ENCODE results near the gene FIGNL1. TPM values are rescaled to one million over a fixed set of nuclear protein-coding genes. Genes with fewer than 3 reads are reported as not detected.

FIGNL1 gene
- total RNA-seq, 2 experiments from 2014 or later = 28.4 to 30.9 TPM

DNA sequence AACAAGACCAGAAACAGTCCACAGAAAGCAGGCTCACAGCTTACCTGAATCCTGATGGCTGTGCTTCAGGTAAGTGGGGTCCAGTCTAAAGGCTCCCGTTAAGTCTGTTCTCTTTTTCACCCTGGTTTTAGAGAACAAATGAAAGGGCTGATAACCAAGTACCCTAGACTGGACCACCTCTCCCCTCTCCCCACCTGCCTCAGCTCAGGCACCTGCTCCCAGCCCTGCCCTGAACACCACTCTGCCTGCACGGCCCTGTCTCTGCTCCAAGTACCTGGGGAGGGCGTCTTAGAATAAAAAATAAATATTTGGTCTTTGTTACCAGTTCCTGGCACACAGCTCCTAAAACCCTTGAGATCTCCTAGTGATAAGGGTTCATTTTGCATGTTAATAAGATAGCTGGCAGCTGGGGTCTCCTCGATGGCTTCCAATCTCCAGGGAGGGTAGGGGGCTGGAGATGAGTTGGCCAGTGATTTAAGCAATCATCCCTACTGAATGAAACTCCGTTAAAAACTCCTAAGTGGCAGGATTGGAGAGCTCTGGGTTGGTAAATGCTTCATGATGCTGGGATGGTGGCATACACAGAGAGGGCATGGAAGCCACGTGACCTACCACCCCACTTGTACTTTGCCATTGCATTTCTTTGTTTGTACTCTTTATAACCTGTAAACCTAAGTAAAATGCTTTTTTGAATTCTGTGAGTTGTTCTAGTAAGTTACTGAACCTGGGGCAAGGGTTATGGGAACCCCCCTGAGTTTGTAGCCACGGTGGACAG lies 29.8 kb upstream of the FIGNL1 start:
- Mint-ChIP-seq H3K36me3 (no peaks in the 10 kb centered on the region), H3K4me3 (no peak overlapping the region), H3K4me1 (peaks cover under 1% of the 10 kb centered on the region), H3K9me3 (no peaks in the 10 kb centered on the region), H3K27me3 (peaks cover 13% of the 10 kb centered on the region), H3K27ac (no peak overlapping the region)
- POLR2A ChIA-PET = no interaction called here
- ATAC-seq (ENCODE audit: low read depth) = no peak
- DNase-seq = no peak

DNA sequence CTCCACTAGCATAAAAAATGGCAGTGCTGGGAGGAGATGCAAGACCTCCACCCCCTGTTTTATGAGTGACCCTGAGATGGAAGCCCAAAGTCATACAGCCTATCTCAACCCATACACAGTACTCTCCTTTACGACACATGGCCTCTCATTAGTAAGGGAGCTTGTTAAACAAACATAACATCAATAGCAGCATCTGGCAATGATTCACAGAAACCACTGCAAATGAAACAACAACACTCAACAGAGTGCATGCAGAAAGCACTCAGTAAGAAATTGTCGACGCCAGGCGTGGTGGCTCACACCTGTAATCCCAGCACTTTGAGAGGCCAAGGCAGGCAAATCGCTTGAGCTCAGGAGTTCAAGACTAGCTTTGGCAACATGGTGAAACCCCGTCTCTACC lies 27.5 kb upstream of the FIGNL1 start:
- no peak for DNase-seq
- no peak overlapping the region for H3K27ac Mint-ChIP-seq
- H3K9me3 Mint-ChIP-seq = no peaks in the 10 kb centered on the region
- H3K27me3 Mint-ChIP-seq = peaks cover 6% of the 10 kb centered on the region
- no peaks in the 10 kb centered on the region for H3K36me3 Mint-ChIP-seq
- H3K4me1 Mint-ChIP-seq = peaks cover 3% of the 10 kb centered on the region
- H3K4me3 Mint-ChIP-seq = no peak overlapping the region
- POLR2A ChIA-PET = no interaction called here
- ATAC-seq (ENCODE audit: low read depth) = no peak

DNA sequence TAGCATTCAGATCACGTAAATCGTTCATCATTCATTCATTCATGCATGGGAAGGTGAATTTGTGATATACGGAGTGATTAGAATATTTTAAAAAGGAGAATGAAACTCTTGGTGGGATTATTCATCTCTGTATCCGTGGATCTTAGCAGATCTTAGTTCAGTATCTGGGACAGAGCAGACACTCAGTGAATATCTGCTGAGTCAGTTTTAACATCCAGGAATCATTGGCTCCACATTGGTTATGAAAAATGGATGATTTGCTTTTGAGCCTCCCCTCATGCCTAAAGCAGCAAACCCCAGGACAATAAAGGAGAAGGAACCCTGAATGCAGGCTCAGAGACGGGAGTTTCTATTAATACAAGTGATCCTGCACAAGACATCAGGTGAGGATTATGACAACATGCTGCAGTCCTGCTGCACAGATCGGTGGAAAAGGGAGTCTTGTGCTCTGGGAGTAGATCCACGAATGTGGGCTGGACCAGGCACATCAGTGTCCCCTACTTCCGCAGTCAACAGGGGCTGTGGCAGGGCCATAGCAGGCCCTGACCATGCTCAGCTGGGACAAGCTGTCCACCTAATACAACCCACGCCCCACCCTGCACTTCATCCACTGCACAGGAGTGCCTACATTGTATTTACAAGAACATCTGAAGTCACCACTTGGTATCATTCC lies 26.9 kb upstream of the FIGNL1 start:
- ATAC-seq (ENCODE audit: low read depth) (no peak), DNase-seq (no peak)

DNA sequence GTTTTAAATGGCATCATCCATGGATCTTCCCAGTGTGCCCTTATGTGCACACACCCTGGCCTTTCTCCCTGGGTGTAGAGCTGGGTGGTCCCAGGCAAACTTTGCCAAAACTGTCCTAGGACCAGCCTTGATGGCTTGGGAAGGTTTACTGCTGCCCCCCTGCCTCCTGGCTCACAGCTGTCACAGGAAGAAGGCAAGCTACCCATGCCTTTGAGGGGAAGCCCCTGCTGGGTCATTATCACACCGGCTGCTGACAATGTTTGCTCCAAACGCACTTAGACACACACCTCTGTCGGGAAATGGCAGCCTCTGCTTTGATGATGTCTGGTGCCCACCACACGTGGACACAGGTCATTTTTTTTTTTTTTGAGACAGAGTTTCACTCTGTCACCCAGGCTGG lies 25.2 kb upstream of the FIGNL1 start:
- Mint-ChIP-seq H3K9me3 (no peaks in the 10 kb centered on the region), H3K4me1 (peaks cover 3% of the 10 kb centered on the region), H3K36me3 (no peaks in the 10 kb centered on the region), H3K4me3 (no peak overlapping the region), H3K27me3 (peaks cover 6% of the 10 kb centered on the region), H3K27ac (no peak overlapping the region)
- POLR2A ChIA-PET = no interaction called here
- ATAC-seq (ENCODE audit: low read depth) (no peak), DNase-seq (no peak)

More for the DNA sequence above, 26.9 kb upstream of the FIGNL1 start:
- Mint-ChIP-seq H3K27me3 (peaks cover 6% of the 10 kb centered on the region), H3K9me3 (no peaks in the 10 kb centered on the region), H3K4me3 (no peak overlapping the region), H3K36me3 (no peaks in the 10 kb centered on the region), H3K4me1 (peaks cover 3% of the 10 kb centered on the region), H3K27ac (no peak overlapping the region)
- POLR2A ChIA-PET = no interaction called here

DNA sequence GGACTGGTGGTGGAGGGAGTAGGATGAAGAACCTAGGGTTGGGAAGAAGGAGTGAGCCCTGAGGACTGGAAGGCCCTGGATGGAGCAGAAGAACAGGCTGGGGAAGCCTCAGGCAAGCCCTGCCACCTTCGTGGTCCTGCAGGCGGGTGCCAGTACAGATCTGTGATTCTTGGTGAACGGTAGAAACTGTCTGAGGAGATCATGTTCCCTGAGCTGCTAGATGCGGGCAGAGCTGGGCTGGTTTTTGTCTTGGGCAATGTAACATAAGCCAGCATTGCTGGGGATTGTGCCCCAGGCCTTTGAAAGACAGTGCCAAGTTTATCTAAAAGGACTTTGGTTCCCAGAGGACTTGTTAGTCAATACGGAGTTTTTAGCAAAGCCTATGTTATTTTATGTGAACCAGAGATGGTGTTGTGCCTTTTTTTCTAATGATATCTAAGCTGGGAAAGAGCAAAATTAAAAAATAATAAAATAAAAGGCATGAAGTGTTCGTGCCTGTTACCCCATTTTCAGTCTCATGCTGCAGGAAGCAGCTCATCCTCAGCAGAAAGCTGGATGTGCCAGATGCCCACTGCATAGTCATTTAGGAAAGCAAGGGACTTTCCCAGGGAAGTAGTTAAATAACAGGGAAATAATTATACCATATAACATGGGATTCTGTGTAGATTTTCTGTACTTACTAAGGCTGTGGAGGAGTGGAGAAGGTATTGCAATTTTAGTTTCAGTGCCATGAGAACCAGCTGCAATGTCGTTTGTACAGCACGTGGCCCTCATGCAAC lies 24.4 kb upstream of the FIGNL1 start:
- DNase-seq (no peak), ATAC-seq (ENCODE audit: low read depth) (no peak)
- Mint-ChIP-seq H3K4me1 (peaks cover 3% of the 10 kb centered on the region), H3K4me3 (no peak overlapping the region), H3K36me3 (no peaks in the 10 kb centered on the region), H3K27ac (no peak overlapping the region), H3K27me3 (peaks cover 6% of the 10 kb centered on the region), H3K9me3 (no peaks in the 10 kb centered on the region)
- POLR2A ChIA-PET = no interaction called here

DNA sequence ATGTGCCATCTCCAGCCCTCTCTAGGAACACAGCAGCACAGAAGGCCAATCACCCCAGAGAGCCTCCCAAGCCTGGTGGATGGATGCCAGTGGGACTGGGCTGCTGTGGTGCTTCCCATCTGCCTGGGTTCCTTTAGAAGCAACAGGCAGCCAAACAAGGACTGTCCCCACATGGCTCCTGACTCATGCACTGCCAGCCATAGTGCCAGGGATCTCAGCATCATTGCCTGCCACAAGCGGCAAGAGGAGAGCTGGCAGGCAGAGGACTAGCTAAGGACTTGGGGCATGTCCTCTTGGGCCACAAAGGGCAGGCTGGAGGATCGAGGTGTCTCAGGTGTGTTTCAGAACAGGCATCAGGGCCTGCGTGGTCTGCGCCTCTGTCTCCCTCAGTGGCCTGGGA lies 23.4 kb upstream of the FIGNL1 start:
- H3K36me3 Mint-ChIP-seq = no peaks in the 10 kb centered on the region
- no peak for ATAC-seq (ENCODE audit: low read depth)
- H3K4me1 Mint-ChIP-seq = peaks cover 3% of the 10 kb centered on the region
- DNase-seq = no peak
- no peak overlapping the region for H3K4me3 Mint-ChIP-seq
- POLR2A ChIA-PET = no interaction called here
- H3K27ac Mint-ChIP-seq = no peak overlapping the region
- H3K27me3 Mint-ChIP-seq = peaks cover 6% of the 10 kb centered on the region
- no peaks in the 10 kb centered on the region for H3K9me3 Mint-ChIP-seq

DNA sequence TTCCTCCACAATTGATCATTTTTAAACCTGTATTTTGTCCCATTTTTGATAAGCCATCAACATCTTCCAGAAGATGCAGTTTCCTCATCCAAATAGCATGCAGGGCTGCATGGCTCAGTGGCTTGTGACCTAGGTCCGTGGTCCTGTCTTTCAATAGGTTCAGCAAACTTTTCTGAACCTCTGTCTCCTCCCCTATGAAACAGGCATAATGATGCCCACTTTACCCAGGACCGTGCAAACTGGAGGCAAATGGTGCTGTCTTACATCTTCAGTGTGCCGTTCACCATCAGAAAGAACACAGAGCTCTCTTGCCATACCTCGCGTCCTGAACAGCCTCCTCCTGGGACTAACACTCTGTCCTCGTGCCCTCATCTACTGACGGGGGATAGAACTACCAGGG lies 22.3 kb upstream of the FIGNL1 start:
- H3K9me3 Mint-ChIP-seq = no peaks in the 10 kb centered on the region
- H3K27ac Mint-ChIP-seq = no peak overlapping the region
- no peak for ATAC-seq (ENCODE audit: low read depth)
- no peak for DNase-seq
- peaks cover 6% of the 10 kb centered on the region for H3K27me3 Mint-ChIP-seq
- POLR2A ChIA-PET = no interaction called here
- H3K36me3 Mint-ChIP-seq = no peaks in the 10 kb centered on the region
- H3K4me1 Mint-ChIP-seq = peaks cover 9% of the 10 kb centered on the region
- no peak overlapping the region for H3K4me3 Mint-ChIP-seq

DNA sequence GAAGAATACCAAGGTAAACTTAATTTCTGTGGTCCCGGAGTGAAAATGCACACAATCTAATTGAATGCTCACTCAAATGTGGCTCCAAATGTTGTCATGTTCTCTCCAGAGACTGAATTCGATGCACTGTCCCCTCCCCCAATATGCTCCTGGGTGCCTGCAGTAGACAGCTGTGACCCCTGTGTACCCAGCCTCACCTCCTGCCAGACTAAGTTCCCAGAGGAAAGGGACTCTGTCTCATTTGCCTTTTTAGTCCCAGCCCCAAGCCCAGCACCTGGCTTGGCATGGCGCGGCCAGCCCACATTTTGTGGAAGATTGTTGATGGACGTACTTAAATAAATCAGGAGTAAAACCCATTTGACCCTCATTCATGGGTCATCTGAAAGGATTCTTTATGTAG lies 21.8 kb upstream of the FIGNL1 start:
- H3K36me3 Mint-ChIP-seq = no peaks in the 10 kb centered on the region
- DNase-seq (no peak), ATAC-seq (ENCODE audit: low read depth) (no peak)
- H3K27me3 Mint-ChIP-seq = peaks cover 6% of the 10 kb centered on the region
- no peak overlapping the region for H3K27ac Mint-ChIP-seq
- H3K9me3 Mint-ChIP-seq = no peaks in the 10 kb centered on the region
- no peak overlapping the region for H3K4me3 Mint-ChIP-seq
- peaks cover 9% of the 10 kb centered on the region for H3K4me1 Mint-ChIP-seq
- POLR2A ChIA-PET = no interaction called here

DNA sequence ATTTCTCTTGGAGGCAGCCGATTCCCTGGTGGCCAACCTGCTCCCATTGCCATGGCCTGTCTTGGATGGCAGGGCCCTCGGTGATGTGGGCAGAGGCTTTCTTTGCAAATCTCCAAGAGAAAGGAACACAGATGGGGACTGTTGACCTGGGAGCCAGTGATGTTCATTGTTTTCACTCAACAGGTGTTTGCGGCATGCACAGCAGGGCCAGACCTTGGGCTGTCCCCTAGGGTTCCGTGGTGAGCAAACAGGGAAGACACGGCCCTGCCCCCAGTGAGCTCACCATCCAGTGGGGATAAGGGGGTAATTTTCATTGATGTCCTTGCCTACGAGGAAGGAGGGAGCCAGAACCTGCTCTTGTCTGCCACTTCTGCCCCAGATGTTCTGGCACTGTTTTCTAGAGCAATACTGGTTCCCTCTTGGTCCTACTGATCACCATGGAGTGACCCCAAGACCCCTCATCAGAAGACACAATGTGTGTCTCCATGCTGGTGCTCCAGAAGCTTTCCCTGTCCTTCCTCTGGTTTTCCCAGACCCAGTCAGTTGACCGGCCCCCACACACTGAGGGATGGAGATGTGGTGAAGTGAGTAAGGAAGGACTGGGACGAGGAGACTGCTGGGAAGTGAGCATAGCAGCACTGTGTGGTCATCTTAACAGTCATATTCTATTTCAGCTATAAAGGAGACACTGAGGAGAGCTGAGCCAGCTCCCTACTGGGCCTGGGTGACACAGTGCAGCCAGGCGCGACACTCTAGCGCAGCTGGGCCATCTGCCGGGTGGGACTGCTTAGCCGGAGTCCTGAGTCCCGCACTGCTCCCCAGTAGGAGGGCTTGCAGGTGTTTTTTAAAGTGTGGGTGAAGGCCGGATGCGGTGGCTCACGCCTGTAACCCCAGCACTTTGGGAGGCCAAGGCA lies 20.4 kb upstream of the FIGNL1 start:
- ATAC-seq (ENCODE audit: low read depth) = no peak
- Mint-ChIP-seq H3K36me3 (no peaks in the 10 kb centered on the region), H3K27ac (no peak overlapping the region), H3K27me3 (peaks cover 2% of the 10 kb centered on the region), H3K4me3 (no peak overlapping the region), H3K4me1 (peaks cover 9% of the 10 kb centered on the region), H3K9me3 (no peaks in the 10 kb centered on the region)
- no peak for DNase-seq
- POLR2A ChIA-PET = no interaction called here

DNA sequence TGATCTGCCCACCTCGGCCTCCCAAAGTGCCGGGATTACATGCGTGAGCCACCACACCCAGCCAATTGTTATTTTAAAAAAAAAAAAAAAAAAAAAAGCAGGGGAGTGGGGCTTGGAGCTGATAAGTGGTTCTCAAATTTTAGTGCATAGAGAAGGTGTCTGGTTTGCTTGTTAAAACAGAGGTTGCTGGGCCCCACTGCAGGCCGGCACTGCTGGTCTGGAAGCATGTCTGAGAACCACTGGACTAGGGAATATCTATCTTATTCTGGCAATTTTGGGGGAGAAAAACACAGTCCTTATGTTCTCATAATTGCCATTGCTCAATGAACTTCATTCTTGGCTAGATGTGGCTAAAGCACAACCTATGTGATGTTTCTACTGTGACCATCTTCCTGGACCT lies 19.0 kb upstream of the FIGNL1 start:
- Mint-ChIP-seq H3K27ac (no peak overlapping the region), H3K9me3 (no peaks in the 10 kb centered on the region), H3K27me3 (peaks cover 2% of the 10 kb centered on the region), H3K36me3 (no peaks in the 10 kb centered on the region), H3K4me3 (no peak overlapping the region), H3K4me1 (peaks cover 6% of the 10 kb centered on the region)
- ATAC-seq (ENCODE audit: low read depth) (no peak), DNase-seq (no peak)
- POLR2A ChIA-PET = no interaction called here

DNA sequence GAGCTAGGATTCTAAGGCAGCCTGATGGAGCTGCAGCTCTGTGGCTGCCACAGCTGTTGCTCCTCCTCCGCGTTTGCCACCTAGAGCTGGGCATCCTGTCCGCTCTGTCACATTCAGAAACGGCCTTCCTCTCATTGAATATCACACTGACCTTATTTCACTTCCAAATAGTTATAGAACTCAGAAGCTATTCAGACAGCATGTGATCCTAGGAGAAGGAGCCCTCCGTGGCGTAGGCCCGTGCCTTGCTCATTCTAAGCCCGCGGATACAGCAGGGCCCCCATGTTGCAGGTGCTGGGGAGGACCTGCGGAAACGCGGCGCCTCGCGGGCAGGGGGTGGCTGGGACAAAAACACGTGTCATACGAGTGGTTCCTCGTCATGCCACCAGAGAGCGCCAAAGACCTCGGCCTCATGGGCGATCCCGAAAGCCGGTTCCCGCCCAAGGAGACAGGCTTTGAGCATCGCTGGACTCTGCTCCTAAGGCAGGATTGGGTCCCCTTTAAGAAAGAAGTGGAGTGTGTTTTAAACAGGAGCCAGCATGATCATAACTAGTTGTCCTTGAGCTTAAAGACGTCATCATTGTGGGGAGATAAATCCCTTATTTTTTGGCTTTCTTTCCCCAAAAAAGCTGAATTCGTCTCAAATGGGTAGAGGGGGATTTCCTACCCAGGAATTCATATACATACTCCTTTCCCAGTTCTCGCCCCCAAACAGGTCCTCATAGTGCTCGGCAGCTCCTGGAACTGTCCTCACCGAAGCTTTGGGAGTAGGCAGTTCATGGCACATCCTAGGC lies 17.9 kb upstream of the FIGNL1 start:
- DNase-seq = peak; percentile 84
- POLR2A ChIA-PET = interaction anchor here (0.8 kb wide), 1 partner anchor 212 kb away, joined by 5 read pairs; no protein-coding TSS in a partner anchor
- Mint-ChIP-seq H3K27ac (peak overlapping the region; percentile 54), H3K4me3 (peak overlapping the region; percentile 66), H3K27me3 (peaks cover 4% of the 10 kb centered on the region), H3K36me3 (no peaks in the 10 kb centered on the region), H3K4me1 (peaks cover 6% of the 10 kb centered on the region), H3K9me3 (no peaks in the 10 kb centered on the region)
- peak; percentile 97 for ATAC-seq (ENCODE audit: low read depth)

DNA sequence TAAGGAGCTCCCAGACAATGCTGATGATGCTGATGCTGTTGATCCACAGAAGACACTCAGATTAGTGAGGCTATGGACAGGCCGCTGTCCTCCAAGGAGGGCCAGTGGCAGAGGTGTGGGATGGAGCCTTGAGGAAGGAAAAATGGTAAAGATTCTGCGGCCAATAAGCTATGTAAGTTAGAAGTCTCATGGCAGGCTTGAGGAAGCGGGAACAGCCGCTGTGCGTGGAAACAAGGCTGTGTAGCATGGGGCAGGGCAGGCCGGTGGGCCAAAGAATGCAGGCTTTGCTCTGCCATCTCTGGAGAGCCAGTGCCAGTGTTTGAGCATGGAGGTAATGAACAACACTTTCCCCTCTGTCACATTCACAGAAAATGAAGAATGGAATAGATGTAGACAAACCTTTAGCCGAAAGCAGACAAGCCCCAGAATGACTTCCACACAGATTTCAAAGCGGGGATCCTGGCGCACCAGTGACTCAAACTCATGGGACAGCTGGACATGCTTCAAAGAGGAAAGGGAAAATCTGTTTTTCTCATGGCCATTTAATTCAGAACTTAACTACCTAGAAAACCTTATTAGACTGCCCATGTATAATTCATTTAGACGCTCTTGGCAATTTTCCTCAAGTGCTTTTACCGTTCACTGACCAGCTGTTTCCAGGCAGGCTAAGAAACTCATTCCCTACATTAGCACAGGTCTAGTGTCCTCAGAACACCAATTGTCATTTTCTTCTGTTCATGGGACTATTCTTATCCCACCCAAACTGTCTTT lies 16.9 kb upstream of the FIGNL1 start:
- DNase-seq (no peak), ATAC-seq (ENCODE audit: low read depth) (no peak)
- POLR2A ChIA-PET = no interaction called here
- Mint-ChIP-seq H3K4me1 (peaks cover 6% of the 10 kb centered on the region), H3K9me3 (no peaks in the 10 kb centered on the region), H3K27me3 (peaks cover 4% of the 10 kb centered on the region), H3K36me3 (no peaks in the 10 kb centered on the region), H3K4me3 (no peak overlapping the region), H3K27ac (peak overlapping the region; percentile 40)
